SK-N-SH (cell line): ENCODE data around the gene USP51. TPM values are rescaled to one million over a fixed set of nuclear protein-coding genes. Genes with fewer than 3 reads are reported as not detected.

Experiments
- CTCF ChIA-PET: fragments of 300-600, 350-600 bp; formaldehyde crosslinking; extraction: SDS; loops from one replicate; lab custom pipeline; 2021; lab: Yijun Ruan, JAX
- POLR2A ChIA-PET: fragments of 350-600 bp; sonication (Branson Sonifier 250); formaldehyde crosslinking; extraction: SDS; loops from one replicate; lab custom pipeline; 2020; ENCODE audit warnings: antibody characterized with exemption, inconsistent platforms; lab: Yijun Ruan, JAX
- DNase-seq: peaks from one replicate; pipeline ENCODE4 v3.0.0; 2012
- H2AFZ ChIP-seq: fragments of 200-600 bp; sonication (generic); 2 replicates; pipeline ENCODE4 v1.8.1; 2016; ENCODE audit warnings: antibody characterized with exemption, mild to moderate bottlenecking, low read depth
- H3F3A ChIP-seq: fragments of 200-600 bp; sonication (generic); replicated peaks from 2 replicates; pipeline ENCODE3; 2016; ENCODE audit warnings: antibody characterized with exemption, mild to moderate bottlenecking; ENCODE audit not compliant: insufficient read depth
- H3K27ac ChIP-seq, 2 experiments: fragments of 200-500 bp in 1 of 2; fragments of 200-600 bp in 1 of 2; sonication (Bioruptor generic) in 1 of 2; sonication (generic), shearing (Covaris generic) in 1 of 2; 2 replicates each; pipeline versions ENCODE4 v1.5.1 to v1.6.1; 2014 to 2016; ENCODE audit warnings: low read depth in 2 of 2, inconsistent platforms in 1 of 2, low read length in 1 of 2, mild to moderate bottlenecking in 1 of 2, mixed read lengths in 1 of 2
- H3K27me3 ChIP-seq: fragments of 200-600 bp; sonication (generic), shearing (Covaris generic); 2 replicates; pipeline ENCODE4 v1.6.1; 2016; ENCODE audit warnings: mixed run types; ENCODE audit not compliant: insufficient read depth
- H3K36me3 ChIP-seq, 2 experiments: fragments of 200-500 bp in 1 of 2; fragments of 200-600 bp in 1 of 2; sonication (Bioruptor generic) in 1 of 2; sonication (generic) in 1 of 2; replicated peaks in 1 of 2; 2 replicates each; pipeline versions ENCODE3 to v1.5.1; 2014 to 2016; ENCODE audit warnings: low read length in 1 of 2, mild to moderate bottlenecking in 1 of 2; ENCODE audit not compliant: insufficient read depth in 2 of 2, control insufficient read depth in 1 of 2
- H3K4me1 ChIP-seq, 2 experiments: fragments of 200-500 bp in 1 of 2; fragments of 200-600 bp in 1 of 2; sonication (Bioruptor generic) in 1 of 2; sonication (generic), shearing (Covaris generic) in 1 of 2; 2 replicates each; pipeline versions ENCODE4 v1.5.1 to v1.6.1; 2014 to 2016; ENCODE audit warnings: low read depth in 1 of 2, low read length in 1 of 2, mixed run types in 1 of 2; ENCODE audit not compliant: insufficient read depth in 2 of 2, control insufficient read depth in 1 of 2
- H3K4me2 ChIP-seq: fragments of 200-600 bp; sonication (generic), shearing (Covaris generic); 2 replicates; pipeline ENCODE4 v1.6.1; 2017; ENCODE audit warnings: mixed run types
- H3K4me3 ChIP-seq, 2 experiments: fragments of 200-500 bp in 1 of 2; fragments of 200-600 bp in 1 of 2; sonication (Bioruptor generic) in 1 of 2; sonication (generic), shearing (Covaris generic) in 1 of 2; 2 replicates each; pipeline versions ENCODE4 v1.5.1 to v1.8.1; 2014 to 2016; ENCODE audit warnings: low read depth in 2 of 2, inconsistent platforms in 1 of 2, low read length in 1 of 2, mild to moderate bottlenecking in 1 of 2, mixed read lengths in 1 of 2, moderate library complexity in 1 of 2
- H3K79me2 ChIP-seq: fragments of 200-600 bp; sonication (generic); 2 replicates; pipeline ENCODE4 v1.8.1; 2017; ENCODE audit warnings: mild to moderate bottlenecking; ENCODE audit not compliant: insufficient read depth
- H3K9ac ChIP-seq: fragments of 200-600 bp; sonication (generic); 2 replicates; pipeline ENCODE4 v1.6.1; 2017; ENCODE audit warnings: mixed run types
- H3K9me2 ChIP-seq: fragments of 200-600 bp; sonication (generic); 2 replicates; pipeline ENCODE4 v1.6.1; 2017; ENCODE audit warnings: mixed run types
- H3K9me3 ChIP-seq: fragments of 200-600 bp; sonication (generic); 2 replicates; pipeline ENCODE4 v1.6.1; 2017; ENCODE audit warnings: mixed run types, mild to moderate bottlenecking, moderate library complexity
- H4K20me1 ChIP-seq: fragments of 200-600 bp; sonication (generic); 2 replicates; pipeline ENCODE4 v1.6.1; 2017; ENCODE audit warnings: mild to moderate bottlenecking, mixed run types; ENCODE audit not compliant: insufficient read depth
- FOSL2 ChIP-seq: IDR thresholded peaks from 2 replicates; pipeline ENCODE4 v1.4.0; 2012; ENCODE audit warnings: low read depth, mild to moderate bottlenecking, moderate library complexity, borderline replicate concordance
- FOXJ3 ChIP-seq: sonication (generic); formaldehyde crosslinking; IDR thresholded peaks from 2 replicates; pipeline ENCODE4 v1.5.1; 2020; ENCODE audit warnings: mild to moderate bottlenecking, missing genetic modification reagents
- MEF2A ChIP-seq: IDR thresholded peaks from 2 replicates; pipeline ENCODE4 v1.4.0; 2012; ENCODE audit warnings: low read depth, borderline replicate concordance
- NFIC ChIP-seq: IDR thresholded peaks from 2 replicates; pipeline ENCODE4 v1.4.0; 2012; ENCODE audit warnings: borderline replicate concordance
- NRF1 ChIP-seq: IDR thresholded peaks from 2 replicates; pipeline ENCODE4 v1.6.1; 2012; ENCODE audit warnings: low read depth, mild to moderate bottlenecking, low read length
- POLR2AphosphoS5 ChIP-seq: IDR thresholded peaks from 2 replicates; pipeline ENCODE4 v1.6.1; 2012; ENCODE audit warnings: low read depth, low read length
- RFX5 ChIP-seq: IDR thresholded peaks from 2 replicates; pipeline ENCODE4 v1.6.1; 2012; ENCODE audit warnings: mild to moderate bottlenecking, improper control_type of control experiment, low read length
- SIN3A ChIP-seq: IDR thresholded peaks from 2 replicates; pipeline ENCODE4 v1.6.1; 2012; ENCODE audit warnings: low read depth, mild to moderate bottlenecking, low read length, moderate library complexity, borderline replicate concordance
- TAF1 ChIP-seq: IDR thresholded peaks from 2 replicates; pipeline ENCODE4 v1.6.1; 2012; ENCODE audit warnings: low read depth, mild to moderate bottlenecking, low read length, moderate library complexity, borderline replicate concordance
- TCF12 ChIP-seq: IDR thresholded peaks from 2 replicates; pipeline ENCODE4 v1.4.0; 2012
- TEAD4 ChIP-seq: IDR thresholded peaks from 2 replicates; pipeline ENCODE4 v1.4.0; 2012; ENCODE audit warnings: mild to moderate bottlenecking, borderline replicate concordance; ENCODE audit not compliant: insufficient read depth
- YY1 ChIP-seq: IDR thresholded peaks from 2 replicates; pipeline ENCODE4 v1.4.0; 2012; ENCODE audit warnings: low read depth, mild to moderate bottlenecking
- WGBS: methylation state at CpG from one replicate; pipeline ENCODE4 v1.1.6; 2017; ENCODE audit warnings: low lambda C conversion rate; 5-methylcytosine and 5-hydroxymethylcytosine counted together
- polyA plus RNA-seq, 3 experiments: library from polyadenylated mRNA; depleted of rRNA; stranded (reverse); fragments of >200 nt; gene quantifications; 2 replicates each; pipeline ENCODE4 v1.2.3, GENCODE V29; 2012
- TF ChIP-seq, protein P1 (sequence below): IDR thresholded peaks from 2 replicates; pipeline ENCODE4 v1.4.0; 2012; ENCODE audit warnings: low read depth, borderline replicate concordance
- TF ChIP-seq, protein P2 (sequence below): fragments of 200-600 bp; sonication (generic); IDR thresholded peaks from 2 replicates; pipeline ENCODE4 v1.6.1; 2017; ENCODE audit warnings: antibody characterized with exemption, mild to moderate bottlenecking, moderate library complexity
- TF ChIP-seq, protein P3 (sequence below): fragments of 150-350 bp; IDR thresholded peaks from 2 replicates; pipeline ENCODE4 v1.6.1; 2017; ENCODE audit warnings: antibody characterized with exemption, low read length, low read depth, borderline replicate concordance
- TF ChIP-seq, protein P4 (sequence below): IDR thresholded peaks from 2 replicates; pipeline ENCODE4 v1.6.1; 2012; ENCODE audit warnings: mild to moderate bottlenecking, low read depth, low read length, moderate library complexity
- TF ChIP-seq, protein P5 (sequence below): IDR thresholded peaks from 2 replicates; pipeline ENCODE4; 2012

Gene USP51
- polyA plus RNA-seq, 1 of the 3 experiments (the other 2 are of a cell fraction): 0.36 TPM

DNA sequence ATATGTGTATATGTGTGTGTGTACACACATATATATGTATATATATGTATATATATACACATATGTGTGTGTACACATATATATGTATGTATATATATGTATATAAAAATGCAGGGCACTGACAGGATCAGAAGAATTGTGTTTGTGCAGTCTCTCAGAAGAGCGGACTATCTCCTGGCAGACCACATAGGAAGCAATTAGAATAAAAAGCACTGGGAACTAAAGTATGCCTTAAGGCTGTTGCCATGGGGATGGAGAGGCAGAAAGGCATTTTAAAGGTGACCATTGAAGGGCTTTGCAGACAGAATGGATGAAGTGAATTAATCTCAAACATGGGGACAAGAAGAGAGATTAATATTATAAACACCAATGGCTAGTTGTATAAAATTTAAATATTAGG, 33.7 kb upstream of the USP51 start:
- Histone ChIP-seq H3K79me2 (no peaks in the 10 kb centered on the region), H3K9ac (no peak overlapping the region), H3K9me2 (no peaks in the 10 kb centered on the region), H3K4me2 (no peak overlapping the region), H3K9me3 (no peaks in the 10 kb centered on the region), H4K20me1 (no peaks in the 10 kb centered on the region), H3F3A (no peaks in the 10 kb centered on the region), H3K36me3 (no peaks in the 10 kb centered on the region), H3K4me1 (no peaks in the 10 kb centered on the region), H3K27me3 (no peaks in the 10 kb centered on the region), H2AFZ (no peak overlapping the region), H3K27ac (no peak overlapping the region), H3K4me3 (no peak overlapping the region)
- CTCF ChIA-PET: no interaction called here
- no peak for DNase-seq
- WGBS: 0% methylated on average over 1 of the region's 1 CpG
- POLR2A ChIA-PET: no interaction called here
- TF ChIP-seq FOSL2 (no peak), TEAD4 (no peak), NFIC (no peak), TAF1 (no peak), TCF12 (no peak), YY1 (no peak), RFX5 (no peak), SIN3A (no peak), POLR2AphosphoS5 (no peak), NRF1 (no peak), MEF2A (no peak), FOXJ3 (CRISPR knock-in tag) (no peak)
- TF ChIP-seq, protein P1, sequence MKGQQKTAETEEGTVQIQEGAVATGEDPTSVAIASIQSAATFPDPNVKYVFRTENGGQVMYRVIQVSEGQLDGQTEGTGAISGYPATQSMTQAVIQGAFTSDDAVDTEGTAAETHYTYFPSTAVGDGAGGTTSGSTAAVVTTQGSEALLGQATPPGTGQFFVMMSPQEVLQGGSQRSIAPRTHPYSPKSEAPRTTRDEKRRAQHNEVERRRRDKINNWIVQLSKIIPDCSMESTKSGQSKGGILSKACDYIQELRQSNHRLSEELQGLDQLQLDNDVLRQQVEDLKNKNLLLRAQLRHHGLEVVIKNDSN: no peak
- TF ChIP-seq, protein P2, sequence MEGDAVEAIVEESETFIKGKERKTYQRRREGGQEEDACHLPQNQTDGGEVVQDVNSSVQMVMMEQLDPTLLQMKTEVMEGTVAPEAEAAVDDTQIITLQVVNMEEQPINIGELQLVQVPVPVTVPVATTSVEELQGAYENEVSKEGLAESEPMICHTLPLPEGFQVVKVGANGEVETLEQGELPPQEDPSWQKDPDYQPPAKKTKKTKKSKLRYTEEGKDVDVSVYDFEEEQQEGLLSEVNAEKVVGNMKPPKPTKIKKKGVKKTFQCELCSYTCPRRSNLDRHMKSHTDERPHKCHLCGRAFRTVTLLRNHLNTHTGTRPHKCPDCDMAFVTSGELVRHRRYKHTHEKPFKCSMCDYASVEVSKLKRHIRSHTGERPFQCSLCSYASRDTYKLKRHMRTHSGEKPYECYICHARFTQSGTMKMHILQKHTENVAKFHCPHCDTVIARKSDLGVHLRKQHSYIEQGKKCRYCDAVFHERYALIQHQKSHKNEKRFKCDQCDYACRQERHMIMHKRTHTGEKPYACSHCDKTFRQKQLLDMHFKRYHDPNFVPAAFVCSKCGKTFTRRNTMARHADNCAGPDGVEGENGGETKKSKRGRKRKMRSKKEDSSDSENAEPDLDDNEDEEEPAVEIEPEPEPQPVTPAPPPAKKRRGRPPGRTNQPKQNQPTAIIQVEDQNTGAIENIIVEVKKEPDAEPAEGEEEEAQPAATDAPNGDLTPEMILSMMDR: no peak
- TF ChIP-seq, protein P3, sequence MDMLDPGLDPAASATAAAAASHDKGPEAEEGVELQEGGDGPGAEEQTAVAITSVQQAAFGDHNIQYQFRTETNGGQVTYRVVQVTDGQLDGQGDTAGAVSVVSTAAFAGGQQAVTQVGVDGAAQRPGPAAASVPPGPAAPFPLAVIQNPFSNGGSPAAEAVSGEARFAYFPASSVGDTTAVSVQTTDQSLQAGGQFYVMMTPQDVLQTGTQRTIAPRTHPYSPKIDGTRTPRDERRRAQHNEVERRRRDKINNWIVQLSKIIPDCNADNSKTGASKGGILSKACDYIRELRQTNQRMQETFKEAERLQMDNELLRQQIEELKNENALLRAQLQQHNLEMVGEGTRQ: no peak
- TF ChIP-seq, protein P4, sequence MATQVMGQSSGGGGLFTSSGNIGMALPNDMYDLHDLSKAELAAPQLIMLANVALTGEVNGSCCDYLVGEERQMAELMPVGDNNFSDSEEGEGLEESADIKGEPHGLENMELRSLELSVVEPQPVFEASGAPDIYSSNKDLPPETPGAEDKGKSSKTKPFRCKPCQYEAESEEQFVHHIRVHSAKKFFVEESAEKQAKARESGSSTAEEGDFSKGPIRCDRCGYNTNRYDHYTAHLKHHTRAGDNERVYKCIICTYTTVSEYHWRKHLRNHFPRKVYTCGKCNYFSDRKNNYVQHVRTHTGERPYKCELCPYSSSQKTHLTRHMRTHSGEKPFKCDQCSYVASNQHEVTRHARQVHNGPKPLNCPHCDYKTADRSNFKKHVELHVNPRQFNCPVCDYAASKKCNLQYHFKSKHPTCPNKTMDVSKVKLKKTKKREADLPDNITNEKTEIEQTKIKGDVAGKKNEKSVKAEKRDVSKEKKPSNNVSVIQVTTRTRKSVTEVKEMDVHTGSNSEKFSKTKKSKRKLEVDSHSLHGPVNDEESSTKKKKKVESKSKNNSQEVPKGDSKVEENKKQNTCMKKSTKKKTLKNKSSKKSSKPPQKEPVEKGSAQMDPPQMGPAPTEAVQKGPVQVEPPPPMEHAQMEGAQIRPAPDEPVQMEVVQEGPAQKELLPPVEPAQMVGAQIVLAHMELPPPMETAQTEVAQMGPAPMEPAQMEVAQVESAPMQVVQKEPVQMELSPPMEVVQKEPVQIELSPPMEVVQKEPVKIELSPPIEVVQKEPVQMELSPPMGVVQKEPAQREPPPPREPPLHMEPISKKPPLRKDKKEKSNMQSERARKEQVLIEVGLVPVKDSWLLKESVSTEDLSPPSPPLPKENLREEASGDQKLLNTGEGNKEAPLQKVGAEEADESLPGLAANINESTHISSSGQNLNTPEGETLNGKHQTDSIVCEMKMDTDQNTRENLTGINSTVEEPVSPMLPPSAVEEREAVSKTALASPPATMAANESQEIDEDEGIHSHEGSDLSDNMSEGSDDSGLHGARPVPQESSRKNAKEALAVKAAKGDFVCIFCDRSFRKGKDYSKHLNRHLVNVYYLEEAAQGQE: no peak
- TF ChIP-seq, protein P5, sequence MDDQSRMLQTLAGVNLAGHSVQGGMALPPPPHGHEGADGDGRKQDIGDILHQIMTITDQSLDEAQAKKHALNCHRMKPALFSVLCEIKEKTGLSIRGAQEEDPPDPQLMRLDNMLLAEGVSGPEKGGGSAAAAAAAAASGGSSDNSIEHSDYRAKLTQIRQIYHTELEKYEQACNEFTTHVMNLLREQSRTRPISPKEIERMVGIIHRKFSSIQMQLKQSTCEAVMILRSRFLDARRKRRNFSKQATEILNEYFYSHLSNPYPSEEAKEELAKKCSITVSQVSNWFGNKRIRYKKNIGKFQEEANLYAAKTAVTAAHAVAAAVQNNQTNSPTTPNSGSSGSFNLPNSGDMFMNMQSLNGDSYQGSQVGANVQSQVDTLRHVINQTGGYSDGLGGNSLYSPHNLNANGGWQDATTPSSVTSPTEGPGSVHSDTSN: no peak
